B cell (primary cell): ENCODE results near the gene HDLBP. TPM values are rescaled to one million over a fixed set of nuclear protein-coding genes. Genes with fewer than 3 reads are reported as not detected.

ENCODE experiments used
- ATAC-seq: fragments of 200-7000 bp; cut with Tn5 transposase; one replicate; pipeline ENCODE4 v1.10.0; 2021; ENCODE audit warnings: low read depth, mild to moderate bottlenecking, moderate number of reproducible peaks, moderate library complexity
- CTCF ChIA-PET: fragments of 350-600 bp; sonication (Branson Sonifier 250); formaldehyde crosslinking; loops from one replicate; lab custom pipeline; 2021; ENCODE audit warnings: antibody characterized with exemption, inconsistent platforms; lab: Charles Lee
- POLR2A ChIA-PET: fragments of 350-600 bp; sonication (Branson Sonifier 250); formaldehyde crosslinking; loops from one replicate; lab custom pipeline; 2021; ENCODE audit warnings: antibody characterized with exemption; lab: Charles Lee
- DNase-seq: peaks from one replicate; pipeline ENCODE4 v3.0.0; 2013
- H2AFZ ChIP-seq: 2 replicates; pipeline ENCODE4 v1.6.1; 2012; ENCODE audit warnings: mild to moderate bottlenecking, low read depth, low read length; ENCODE audit not compliant: insufficient read depth, poor library complexity, severe bottlenecking
- H3K27ac ChIP-seq, 2 donors: 1 replicate in 1 of 2; 2 replicates in 1 of 2; pipeline ENCODE4 v1.5.1; 2012 to 2013; ENCODE audit warnings: low read length in 2 of 2, mild to moderate bottlenecking in 2 of 2, moderate library complexity in 1 of 2
- H3K27me3 ChIP-seq, 4 experiments: fragments of 200-600 bp in 1 of 4; sonication (generic) in 1 of 4; replicated peaks in 1 of 4; 1 replicate in 2 of 4; 2 replicates in 2 of 4; pipeline versions ENCODE4 v1.6.1 to v1.7.0; 2013 to 2016; ENCODE audit warnings: low read length in 3 of 4, mild to moderate bottlenecking in 2 of 4, mixed read lengths in 1 of 4, moderate library complexity in 1 of 4; ENCODE audit not compliant: insufficient read depth in 4 of 4, control insufficient read depth in 3 of 4; ENCODE audit errors: control extremely low read depth in 1 of 4
- H3K36me3 ChIP-seq, 2 experiments: replicated peaks in 1 of 2; 1 replicate in 1 of 2; 2 replicates in 1 of 2; pipeline versions ENCODE4 v1.6.1 to v1.7.1; 2013; ENCODE audit warnings: low read length in 1 of 2; ENCODE audit not compliant: insufficient read depth in 2 of 2, control insufficient read depth in 1 of 2; ENCODE audit errors: control extremely low read depth in 1 of 2, extremely low read depth in 1 of 2
- H3K4me1 ChIP-seq, 2 donors: fragments of 200-600 bp in 1 of 2; sonication (generic) in 1 of 2; 1 replicate in 1 of 2; 2 replicates in 1 of 2; pipeline versions ENCODE4 v1.5.1 to v1.6.1; 2013 to 2017; ENCODE audit warnings: low read length in 2 of 2; ENCODE audit not compliant: control insufficient read depth in 2 of 2, insufficient read depth in 2 of 2
- H3K4me2 ChIP-seq: replicated peaks from 2 replicates; pipeline ENCODE3; 2012; ENCODE audit warnings: mild to moderate bottlenecking, low read depth, low read length; ENCODE audit not compliant: poor library complexity, severe bottlenecking
- H3K4me3 ChIP-seq, 5 experiments: fragments of 200-600 bp in 1 of 5; sonication (generic) in 1 of 5; 1 replicate in 3 of 5; 2 replicates in 2 of 5; pipeline versions ENCODE4 v1.5.1 to v1.7.0; 2011 to 2016; ENCODE audit warnings: low read length in 4 of 5, mild to moderate bottlenecking in 4 of 5, low read depth in 2 of 5, control low read depth in 1 of 5, moderate library complexity in 1 of 5; ENCODE audit not compliant: insufficient read depth in 1 of 5; ENCODE audit errors: control extremely low read depth in 1 of 5, extremely low read depth in 1 of 5
- H3K79me2 ChIP-seq: fragments of 200-600 bp; sonication (generic); one replicate; pipeline ENCODE4 v1.6.0; 2016; ENCODE audit warnings: low read length; ENCODE audit not compliant: control insufficient read depth, insufficient read depth
- H3K9ac ChIP-seq: fragments of 200-600 bp; sonication (generic); 2 replicates; pipeline ENCODE4 v1.6.1; 2017; ENCODE audit warnings: mild to moderate bottlenecking, low read length, moderate library complexity
- H3K9me3 ChIP-seq, 3 donors: one replicate each; pipeline versions ENCODE4 v1.6.1 to v1.7.1; 2013; ENCODE audit warnings: low read length in 2 of 3; ENCODE audit not compliant: control insufficient read depth in 2 of 3, insufficient read depth in 1 of 3; ENCODE audit errors: control extremely low read depth in 1 of 3
- H4K20me1 ChIP-seq: 2 replicates; pipeline ENCODE4 v1.6.0; 2012; ENCODE audit warnings: mild to moderate bottlenecking, low read length; ENCODE audit not compliant: insufficient read depth, control insufficient read depth, poor library complexity, severe bottlenecking
- H3K27ac Mint-ChIP-seq: one replicate; pipeline ENCODE4 v1.8.0; 2021; ENCODE audit warnings: mixed read lengths
- H3K27me3 Mint-ChIP-seq: one replicate; pipeline ENCODE4 v1.8.0; 2021; ENCODE audit warnings: mixed read lengths
- H3K4me1 Mint-ChIP-seq: one replicate; pipeline ENCODE4 v1.8.0; 2021; ENCODE audit warnings: mixed read lengths
- H3K4me3 Mint-ChIP-seq: one replicate; pipeline ENCODE4 v1.8.0; 2021; ENCODE audit warnings: mixed read lengths
- H3K9me3 Mint-ChIP-seq: one replicate; pipeline ENCODE4 v1.8.0; 2022; ENCODE audit warnings: mixed read lengths; ENCODE audit not compliant: insufficient read depth
- EZH2 ChIP-seq: IDR thresholded peaks from 2 replicates; pipeline ENCODE4 v1.6.1; 2012; ENCODE audit warnings: borderline replicate concordance, low read depth, mild to moderate bottlenecking, moderate library complexity, low read length; ENCODE audit not compliant: insufficient read depth, poor library complexity, severe bottlenecking
- WGBS: methylation state at CpG from one replicate; pipeline ENCODE4 v1.1.5; 2013; ENCODE audit warnings: missing lambda C conversion rate; ENCODE audit not compliant: insufficient coverage; 5-methylcytosine and 5-hydroxymethylcytosine counted together
- intact Hi-C: fragments of 100-400 bp; cut with micrococcal nuclease; formaldehyde crosslinking; loops from one replicate; pipeline ENCODE4 v1.10.0; 2022
- polyA plus RNA-seq: library from polyadenylated mRNA; depleted of rRNA; stranded (reverse); fragments of >200 nt; gene quantifications from 2 replicates; pipeline ENCODE4 v1.2.3, GENCODE V29; 2012
- total RNA-seq, 2 donors: library from RNA; stranded (reverse); fragments of 120-200 nt in 1 of 2; gene quantifications; 1 replicate in 1 of 2; 2 replicates in 1 of 2; pipeline versions ENCODE4 v1.2.3 to v1.2.4, GENCODE V29; 2013 to 2022
- TF ChIP-seq, protein P1 (sequence below): fragments of 200-600 bp; IDR thresholded peaks from one replicate; pipeline ENCODE4 v1.8.0; 2022; ENCODE audit warnings: antibody characterized with exemption, mild to moderate bottlenecking

HDLBP gene
- total and polyA plus RNA-seq, 2 donors (not counting 1 experiment from before 2014, with no cell fraction given), result 55.1 to 127 TPM

DNA sequence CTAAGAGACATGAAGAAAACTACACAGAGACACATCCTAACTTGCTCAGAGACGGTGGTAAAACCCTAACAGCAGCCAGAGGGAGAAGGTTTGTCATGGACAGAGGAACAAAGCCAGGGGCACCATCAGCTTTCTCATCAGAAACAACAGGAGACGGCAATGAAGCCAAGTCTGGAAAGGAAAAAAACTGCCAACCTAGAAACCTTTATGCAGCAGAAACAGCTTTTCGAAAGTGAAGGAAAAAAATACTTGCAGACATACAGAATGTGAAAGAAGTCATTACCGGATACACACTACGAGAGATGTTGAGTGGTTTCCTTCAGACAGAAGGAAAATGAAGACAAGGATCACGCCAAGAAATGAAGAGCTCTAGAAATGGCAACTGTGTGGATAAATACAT lies 71.1 kb downstream of the HDLBP start:
- H3K9me3 ChIP-seq, result no peaks in the 10 kb centered on the region
- H4K20me1 ChIP-seq, result no peaks in the 10 kb centered on the region
- no peak overlapping the region for H3K4me3 ChIP-seq
- Mint-ChIP-seq H3K4me3 (no peak overlapping the region), H3K27me3 (no peaks in the 10 kb centered on the region), H3K27ac (no peak overlapping the region), H3K9me3 (no peaks in the 10 kb centered on the region), H3K4me1 (no peaks in the 10 kb centered on the region)
- no peak for ATAC-seq
- H3K27me3 ChIP-seq, result no peaks in the 10 kb centered on the region
- WGBS, result no CpG with 5 or more reads among the region's 6 CpGs
- peaks cover 2% of the 10 kb centered on the region for H3K79me2 ChIP-seq
- H3K36me3 ChIP-seq, result peaks cover 1 to 88% of the 10 kb centered on the region in 2 experiments
- TF ChIP-seq EZH2, result no peak
- TF ChIP-seq, protein P1, sequence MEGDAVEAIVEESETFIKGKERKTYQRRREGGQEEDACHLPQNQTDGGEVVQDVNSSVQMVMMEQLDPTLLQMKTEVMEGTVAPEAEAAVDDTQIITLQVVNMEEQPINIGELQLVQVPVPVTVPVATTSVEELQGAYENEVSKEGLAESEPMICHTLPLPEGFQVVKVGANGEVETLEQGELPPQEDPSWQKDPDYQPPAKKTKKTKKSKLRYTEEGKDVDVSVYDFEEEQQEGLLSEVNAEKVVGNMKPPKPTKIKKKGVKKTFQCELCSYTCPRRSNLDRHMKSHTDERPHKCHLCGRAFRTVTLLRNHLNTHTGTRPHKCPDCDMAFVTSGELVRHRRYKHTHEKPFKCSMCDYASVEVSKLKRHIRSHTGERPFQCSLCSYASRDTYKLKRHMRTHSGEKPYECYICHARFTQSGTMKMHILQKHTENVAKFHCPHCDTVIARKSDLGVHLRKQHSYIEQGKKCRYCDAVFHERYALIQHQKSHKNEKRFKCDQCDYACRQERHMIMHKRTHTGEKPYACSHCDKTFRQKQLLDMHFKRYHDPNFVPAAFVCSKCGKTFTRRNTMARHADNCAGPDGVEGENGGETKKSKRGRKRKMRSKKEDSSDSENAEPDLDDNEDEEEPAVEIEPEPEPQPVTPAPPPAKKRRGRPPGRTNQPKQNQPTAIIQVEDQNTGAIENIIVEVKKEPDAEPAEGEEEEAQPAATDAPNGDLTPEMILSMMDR, result no peak
- intact Hi-C loops, result no loop called here
- DNase-seq, result no peak
- H3K27ac ChIP-seq, result no peak overlapping the region
- no peak overlapping the region for H3K4me2 ChIP-seq
- POLR2A ChIA-PET, result no interaction called here
- H2AFZ ChIP-seq, result no peak overlapping the region
- no peak overlapping the region for H3K9ac ChIP-seq
- H3K4me1 ChIP-seq, result no peaks in the 10 kb centered on the region
- CTCF ChIA-PET, result no interaction called here

GRCh38 chr2:241242306-241242705 lies 73.2 kb downstream of the HDLBP start:
- Mint-ChIP-seq H3K4me1 (no peaks in the 10 kb centered on the region), H3K9me3 (no peaks in the 10 kb centered on the region), H3K27me3 (no peaks in the 10 kb centered on the region), H3K4me3 (no peak overlapping the region), H3K27ac (no peak overlapping the region)
- DNase-seq, result no peak
- Histone ChIP-seq H3K9ac (no peak overlapping the region), H3K36me3 (peaks cover 1 to 87% of the 10 kb centered on the region in 2 experiments), H4K20me1 (no peaks in the 10 kb centered on the region), H3K27ac (no peak overlapping the region), H3K79me2 (no peaks in the 10 kb centered on the region), H2AFZ (no peak overlapping the region), H3K4me3 (no peak overlapping the region), H3K4me1 (no peaks in the 10 kb centered on the region), H3K4me2 (no peak overlapping the region), H3K9me3 (no peaks in the 10 kb centered on the region), H3K27me3 (no peaks in the 10 kb centered on the region)
- POLR2A ChIA-PET, result no interaction called here
- 97% methylated on average over 14 of the region's 14 CpGs for WGBS
- ATAC-seq, result no peak
- intact Hi-C loops, result no loop called here
- TF ChIP-seq, protein P1, result no peak
- no peak for TF ChIP-seq EZH2
- CTCF ChIA-PET, result no interaction called here
